Subcutaneous abdominal adipose tissue (tissue), 5 donors: ENCODE measurements around the gene NLK.
A peak's percentile ranks its signal among the peaks of the same experiment; 100 is the strongest.

Source experiments
- H3K27ac ChIP-seq: one replicate; pipeline ENCODE4 v1.7.0; 2013; ENCODE audit warnings: low read depth, mild to moderate bottlenecking, inconsistent platforms, low read length, moderate library complexity
- H3K27me3 ChIP-seq, 5 donors: one replicate each; pipeline ENCODE4 v1.7.0; 2013; ENCODE audit warnings: low read length in 5 of 5, inconsistent platforms in 1 of 5; ENCODE audit not compliant: control insufficient read depth in 5 of 5, insufficient read depth in 4 of 5
- H3K36me3 ChIP-seq, 5 donors: one replicate each; pipeline ENCODE4 v1.7.0; 2013; ENCODE audit warnings: low read length in 5 of 5; ENCODE audit not compliant: control insufficient read depth in 5 of 5, insufficient read depth in 5 of 5
- H3K4me1 ChIP-seq, 5 donors: one replicate each; pipeline ENCODE4 v1.7.0; 2013; ENCODE audit warnings: low read length in 5 of 5, mild to moderate bottlenecking in 3 of 5, moderate library complexity in 1 of 5; ENCODE audit not compliant: control insufficient read depth in 5 of 5, insufficient read depth in 5 of 5
- H3K4me3 ChIP-seq, 5 donors: one replicate each; pipeline ENCODE4 v1.7.0; 2013; ENCODE audit warnings: low read length in 5 of 5, low read depth in 1 of 5
- H3K9ac ChIP-seq, 5 donors: one replicate each; pipeline ENCODE4 v1.7.0; 2013; ENCODE audit warnings: low read length in 5 of 5, mild to moderate bottlenecking in 4 of 5, moderate library complexity in 3 of 5
- H3K9me3 ChIP-seq, 5 donors: one replicate each; pipeline ENCODE4 v1.7.0; 2013; ENCODE audit warnings: low read length in 5 of 5; ENCODE audit not compliant: control insufficient read depth in 5 of 5
- donor health status: healthy.
- donor health status: healthy.
- donor health status: healthy.
- donor health status: healthy.
- donor health status: healthy.

The NLK gene

GRCh38 chr17:28042657-28042720, at the start of gene NLK:
NLK (plus strand) TSS chr17:28042677; CDS start chr17:28042874, 197 bp downstream.
- H3K4me1 ChIP-seq = peaks cover 0 to 48% (median 40%) of the 10 kb centered on the region in 5 donors
- H3K27me3 ChIP-seq = no peaks in the 10 kb centered on the region
- H3K9ac ChIP-seq = peak within 1 kb of the TSS in 4 of 5 donors; percentile 78 to 93 (median 86)
- peak within 1 kb of the TSS; percentile 26 for H3K27ac ChIP-seq
- no peaks in the 10 kb centered on the region for H3K9me3 ChIP-seq
- H3K4me3 ChIP-seq = peak within 1 kb of the TSS; percentile 72 to 84 (median 80)
- no peaks in the 10 kb centered on the region for H3K36me3 ChIP-seq

- Histone ChIP-seq H3K4me1 (no peaks in the 10 kb centered on the region), H3K9me3 (peaks cover 0 to 4% (median 0%) of the 10 kb centered on the region in 5 donors), H3K36me3 (no peaks in the 10 kb centered on the region), H3K27me3 (peaks cover 0 to 4% (median 0%) of the 10 kb centered on the region in 5 donors), H3K9ac (no peak overlapping the region), H3K4me3 (no peak overlapping the region), H3K27ac (no peak overlapping the region)
These were observed 49.2 kb upstream of the NLK start for GRCh38 chr17:27993161-27993695.

- no peaks in the 10 kb centered on the region for H3K36me3 ChIP-seq
- peaks cover 0 to 4% (median 0%) of the 10 kb centered on the region in 5 donors for H3K27me3 ChIP-seq
- peaks cover 0 to 4% (median 0%) of the 10 kb centered on the region in 5 donors for H3K9me3 ChIP-seq
- no peak overlapping the region for H3K27ac ChIP-seq
- H3K9ac ChIP-seq = no peak overlapping the region
- H3K4me3 ChIP-seq = no peak overlapping the region
- H3K4me1 ChIP-seq = no peaks in the 10 kb centered on the region
These were observed 48.7 kb upstream of the NLK start for GRCh38 chr17:27993723-27994310.

- no peak overlapping the region for H3K27ac ChIP-seq
- H3K4me3 ChIP-seq = no peak overlapping the region
- H3K36me3 ChIP-seq = no peaks in the 10 kb centered on the region
- peaks cover 0 to 4% (median 0%) of the 10 kb centered on the region in 5 donors for H3K9me3 ChIP-seq
- H3K9ac ChIP-seq = no peak overlapping the region
- H3K4me1 ChIP-seq = no peaks in the 10 kb centered on the region
- H3K27me3 ChIP-seq = peaks cover 0 to 4% (median 0%) of the 10 kb centered on the region in 5 donors
These were observed 47.9 kb upstream of the NLK start for GRCh38 chr17:27994586-27994985.

- H3K36me3 ChIP-seq = no peaks in the 10 kb centered on the region
- peaks cover 0 to 4% (median 0%) of the 10 kb centered on the region in 5 donors for H3K9me3 ChIP-seq
- no peak overlapping the region for H3K9ac ChIP-seq
- no peaks in the 10 kb centered on the region for H3K4me1 ChIP-seq
- H3K27me3 ChIP-seq = peaks cover 0 to 4% (median 0%) of the 10 kb centered on the region in 5 donors
- no peak overlapping the region for H3K4me3 ChIP-seq
- no peak overlapping the region for H3K27ac ChIP-seq
These were observed 46.9 kb upstream of the NLK start for GRCh38 chr17:27995554-27995953.

GRCh38 chr17:27996202-27997043, 46.1 kb upstream of the NLK start:
- Histone ChIP-seq H3K9ac (no peak overlapping the region), H3K27me3 (peaks cover 0 to 4% (median 0%) of the 10 kb centered on the region in 5 donors), H3K4me1 (no peaks in the 10 kb centered on the region), H3K9me3 (peaks cover 0 to 4% (median 0%) of the 10 kb centered on the region in 5 donors), H3K4me3 (no peak overlapping the region), H3K27ac (no peak overlapping the region), H3K36me3 (no peaks in the 10 kb centered on the region)

- Histone ChIP-seq H3K9me3 (peaks cover 0 to 4% (median 0%) of the 10 kb centered on the region in 5 donors), H3K27ac (no peak overlapping the region), H3K4me1 (no peaks in the 10 kb centered on the region), H3K4me3 (no peak overlapping the region), H3K36me3 (no peaks in the 10 kb centered on the region), H3K9ac (no peak overlapping the region), H3K27me3 (peaks cover 0 to 4% (median 0%) of the 10 kb centered on the region in 5 donors)
These were observed 45.5 kb upstream of the NLK start for GRCh38 chr17:27997044-27997401.

- H3K9ac ChIP-seq = no peak overlapping the region
- no peaks in the 10 kb centered on the region for H3K36me3 ChIP-seq
- H3K27ac ChIP-seq = no peak overlapping the region
These were observed 45.0 kb upstream of the NLK start for GRCh38 chr17:27997522-27997921.

GRCh38 chr17:28001149-28001548, 41.3 kb upstream of the NLK start:
- Histone ChIP-seq H3K36me3 (no peaks in the 10 kb centered on the region), H3K9me3 (no peaks in the 10 kb centered on the region), H3K27ac (no peak overlapping the region), H3K4me3 (no peak overlapping the region), H3K4me1 (no peaks in the 10 kb centered on the region), H3K9ac (no peak overlapping the region), H3K27me3 (no peaks in the 10 kb centered on the region)

More at GRCh38 chr17:27997522-27997921, 45.0 kb upstream of the NLK start:
- Histone ChIP-seq H3K27me3 (peaks cover 0 to 4% (median 0%) of the 10 kb centered on the region in 5 donors), H3K4me1 (no peaks in the 10 kb centered on the region), H3K4me3 (no peak overlapping the region), H3K9me3 (peaks cover 0 to 4% (median 0%) of the 10 kb centered on the region in 5 donors)

GRCh38 chr17:28004344-28004743, 38.1 kb upstream of the NLK start:
- Histone ChIP-seq H3K4me3 (no peak overlapping the region), H3K9ac (no peak overlapping the region), H3K27ac (no peak overlapping the region), H3K4me1 (no peaks in the 10 kb centered on the region), H3K36me3 (no peaks in the 10 kb centered on the region), H3K27me3 (no peaks in the 10 kb centered on the region), H3K9me3 (no peaks in the 10 kb centered on the region)
